GM21447 (cell line): ENCODE results near the gene HOXD3.

Experiments
- ATAC-seq: cut with Tn5 transposase; IDR thresholded peaks from one replicate; pipeline ENCODE4 v1.9.1; 2021; ENCODE audit not compliant: unreplicated experiment

Gene HOXD3

DNA sequence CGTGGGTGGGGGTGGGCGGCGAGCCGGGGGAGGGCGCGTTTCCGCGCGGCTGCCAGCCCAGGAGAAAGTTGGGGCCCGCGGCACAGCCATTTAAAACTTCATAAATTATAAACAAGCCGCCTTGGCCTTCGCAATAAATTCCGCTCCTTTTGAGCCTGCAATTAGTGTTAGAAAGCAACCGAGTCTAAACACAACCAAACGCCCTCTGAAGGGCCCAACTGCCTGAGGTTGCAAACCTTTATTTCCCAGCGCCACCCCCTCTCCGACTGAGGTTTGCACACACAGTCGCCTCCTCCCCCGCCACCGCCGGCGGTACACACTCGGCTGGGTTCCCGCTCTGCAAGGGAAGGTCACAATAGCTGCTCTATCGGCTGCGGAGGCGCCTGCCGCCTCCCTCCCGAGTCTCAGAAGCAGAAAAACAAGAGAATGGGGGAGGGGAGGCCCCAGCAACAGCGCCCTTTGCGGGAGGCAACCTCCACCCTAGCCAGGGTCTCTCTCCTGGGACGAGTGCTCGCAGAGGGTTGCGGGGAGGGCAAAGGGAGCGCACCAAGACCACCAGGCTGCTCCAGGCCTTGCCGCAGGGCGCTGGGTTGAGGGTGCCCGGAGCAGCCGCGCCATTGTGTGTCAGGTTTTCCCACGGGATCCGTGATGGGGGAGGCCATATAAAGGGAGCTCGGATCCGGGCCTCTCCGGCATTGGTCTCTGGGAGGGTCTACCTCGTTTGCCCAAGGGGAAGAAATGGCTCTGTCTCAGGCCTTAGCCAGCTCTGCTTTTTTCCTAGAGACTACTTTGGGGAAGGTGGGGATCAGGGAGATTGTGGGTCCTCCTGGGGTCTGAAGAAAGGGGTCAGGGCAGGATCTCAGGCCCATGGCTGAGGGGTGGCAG is 18.0 kb downstream of the HOXD3 start:
- no peak for ATAC-seq

DNA sequence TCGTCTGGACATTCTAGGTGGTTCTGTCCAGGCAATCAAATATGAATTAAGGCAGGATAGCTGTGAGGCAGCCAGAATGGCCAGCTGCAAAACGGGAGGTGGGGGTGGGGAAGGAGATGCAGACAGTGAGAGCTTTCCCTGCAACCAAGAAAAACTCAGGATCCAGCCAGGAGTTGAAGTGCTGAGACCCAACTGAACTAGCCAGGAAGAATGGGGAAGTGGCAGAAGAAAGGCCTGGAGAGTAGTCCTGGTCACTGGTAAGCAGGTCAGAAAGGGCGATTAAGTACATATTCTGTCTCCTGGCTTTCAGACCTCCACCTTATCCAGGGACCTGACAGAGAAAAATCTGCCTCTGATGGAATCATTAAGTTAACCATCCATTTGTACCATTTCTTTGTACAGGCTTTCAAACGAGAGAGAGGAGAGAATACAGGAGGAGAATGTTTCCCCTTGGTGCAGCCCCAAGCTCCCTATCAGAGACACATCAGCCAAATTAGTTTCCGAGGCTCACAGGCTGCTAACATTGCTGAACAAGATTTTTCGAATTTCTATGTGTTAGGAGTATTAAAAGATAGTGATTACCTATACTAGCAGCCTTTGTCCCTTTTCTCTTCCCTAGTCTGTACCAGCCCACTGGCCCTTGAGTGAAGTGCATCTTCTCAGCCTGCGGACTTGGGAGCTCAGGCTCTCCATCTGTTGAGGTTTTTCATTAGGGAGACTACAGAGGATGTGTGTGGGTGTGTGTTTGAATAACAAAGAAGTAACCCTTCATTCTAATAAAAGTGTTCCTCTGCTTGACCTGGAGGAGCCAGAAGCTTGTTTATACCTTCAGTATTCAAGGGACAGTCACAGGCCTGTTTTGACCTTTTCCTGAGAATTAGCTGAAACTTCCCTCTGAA is 18.9 kb downstream of the HOXD3 start:
- ATAC-seq, result no peak

GRCh38 chr2:176177580-176178037 is 20.5 kb downstream of the HOXD3 start:
- ATAC-seq, result no peak

GRCh38 chr2:176178038-176178756 is 21.1 kb downstream of the HOXD3 start:
- ATAC-seq, result no peak

GRCh38 chr2:176178757-176179295 is 21.7 kb downstream of the HOXD3 start:
- ATAC-seq, result no peak

- ATAC-seq, result no peak
These were observed 24.4 kb downstream of the HOXD3 start for GRCh38 chr2:176181551-176181950.

GRCh38 chr2:176182671-176183070 is 25.6 kb downstream of the HOXD3 start:
- no peak for ATAC-seq

DNA sequence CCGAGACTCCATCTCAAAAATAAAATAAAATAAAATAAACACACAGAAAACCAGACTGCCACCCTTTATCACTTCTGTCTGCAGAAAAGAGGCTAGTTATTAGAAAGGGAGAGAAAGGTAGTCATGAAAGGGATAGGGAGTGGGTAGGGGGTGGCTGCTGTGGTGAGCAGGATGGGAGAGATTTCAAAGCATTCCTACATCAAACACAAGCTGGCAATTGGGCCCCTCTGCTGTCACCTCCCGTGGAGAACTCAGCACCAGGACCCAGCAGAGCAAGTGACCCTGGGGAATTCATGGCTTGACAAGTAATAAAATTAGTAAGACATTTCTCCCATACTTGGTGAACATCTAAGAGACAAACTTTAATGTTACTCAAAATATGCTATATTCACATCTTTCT is 27.6 kb downstream of the HOXD3 start:
- ATAC-seq, result no peak

DNA sequence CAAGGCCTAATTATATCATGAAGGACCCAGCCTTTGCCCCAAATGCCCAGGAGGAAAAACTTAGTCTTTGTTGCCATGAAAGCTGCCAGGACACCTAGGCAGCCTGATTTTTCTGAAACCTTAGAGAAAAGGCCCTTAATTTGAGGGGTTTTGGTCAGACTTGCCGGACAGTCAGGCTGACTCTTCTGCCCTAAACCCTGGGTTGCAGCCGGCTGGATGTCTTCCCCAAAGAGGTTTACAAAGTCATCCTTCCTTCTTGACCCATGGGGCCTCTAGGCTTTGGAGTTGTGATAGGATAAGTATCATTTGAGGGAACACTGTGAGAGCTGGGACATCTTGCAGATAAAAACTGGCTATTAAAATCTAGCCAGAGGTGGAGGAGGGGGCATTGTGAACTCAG is 28.9 kb downstream of the HOXD3 start:
- ATAC-seq, result no peak

DNA sequence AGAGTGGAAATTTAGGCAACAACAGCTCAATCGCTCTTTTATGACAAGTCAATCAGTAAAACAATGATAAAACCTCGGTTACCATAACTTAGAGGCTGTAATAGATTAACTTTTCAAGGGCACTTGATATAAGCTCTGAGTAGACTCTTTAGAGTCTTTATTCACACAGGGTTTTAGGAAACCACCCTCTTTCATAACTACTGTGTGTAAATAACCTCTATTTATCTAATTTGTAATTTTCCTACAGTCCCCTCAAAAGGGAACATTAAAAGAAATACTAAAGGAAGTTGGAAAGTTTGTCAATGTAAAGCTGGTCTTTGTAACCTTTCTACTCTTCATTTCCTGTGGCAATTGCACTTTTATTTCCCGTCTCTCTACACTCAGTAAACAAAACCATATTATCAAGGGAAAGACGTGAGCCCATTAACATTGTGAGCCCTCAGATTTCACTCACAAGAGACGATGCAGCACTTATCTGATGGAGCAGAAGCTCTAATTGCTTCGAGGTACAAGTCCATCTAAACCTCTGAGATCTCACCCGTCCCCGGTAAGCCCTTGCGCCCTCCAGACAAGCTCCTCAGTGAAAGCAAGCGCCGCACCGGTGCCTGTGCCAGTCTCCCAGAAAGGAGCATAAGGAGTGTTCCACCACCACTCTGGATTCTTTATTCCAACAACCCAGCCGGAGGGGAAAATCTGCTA is 30.2 kb downstream of the HOXD3 start:
- no peak for ATAC-seq

GRCh38 chr2:176187899-176188773 is 31.0 kb downstream of the HOXD3 start, which contains the start of gene HOXD1:
TSS of gene HOXD1 (plus strand) at chr2:176188668. CDS start at chr2:176188802, 134 bp downstream.
- ATAC-seq, result no peak

DNA sequence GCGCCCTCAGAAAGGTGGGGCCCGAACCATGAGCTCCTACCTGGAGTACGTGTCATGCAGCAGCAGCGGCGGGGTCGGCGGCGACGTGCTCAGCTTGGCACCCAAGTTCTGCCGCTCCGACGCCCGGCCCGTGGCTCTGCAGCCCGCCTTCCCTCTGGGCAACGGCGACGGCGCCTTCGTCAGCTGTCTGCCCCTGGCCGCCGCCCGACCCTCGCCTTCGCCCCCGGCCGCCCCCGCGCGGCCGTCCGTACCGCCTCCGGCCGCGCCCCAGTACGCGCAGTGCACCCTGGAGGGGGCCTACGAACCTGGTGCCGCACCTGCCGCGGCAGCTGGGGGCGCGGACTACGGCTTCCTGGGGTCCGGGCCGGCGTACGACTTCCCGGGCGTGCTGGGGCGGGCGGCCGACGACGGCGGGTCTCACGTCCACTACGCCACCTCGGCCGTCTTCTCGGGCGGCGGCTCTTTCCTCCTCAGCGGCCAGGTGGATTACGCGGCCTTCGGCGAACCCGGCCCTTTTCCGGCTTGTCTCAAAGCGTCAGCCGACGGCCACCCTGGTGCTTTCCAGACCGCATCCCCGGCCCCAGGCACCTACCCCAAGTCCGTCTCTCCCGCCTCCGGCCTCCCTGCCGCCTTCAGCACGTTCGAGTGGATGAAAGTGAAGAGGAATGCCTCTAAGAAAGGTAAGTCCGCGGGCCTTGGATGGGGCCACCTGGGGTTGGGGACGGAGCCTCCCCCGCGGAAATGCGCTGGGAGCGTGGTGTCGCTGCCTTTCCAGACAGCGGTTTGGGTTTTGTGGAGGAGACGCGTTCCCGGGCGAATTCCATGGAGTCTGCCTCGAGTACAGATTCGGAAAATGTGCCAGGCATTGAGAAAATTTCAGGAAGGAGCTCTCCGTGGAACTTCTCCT is 31.9 kb downstream of the HOXD3 start:
- no peak for ATAC-seq

- ATAC-seq, result no peak
These were observed 32.9 kb downstream of the HOXD3 start for GRCh38 chr2:176189681-176190641.

DNA sequence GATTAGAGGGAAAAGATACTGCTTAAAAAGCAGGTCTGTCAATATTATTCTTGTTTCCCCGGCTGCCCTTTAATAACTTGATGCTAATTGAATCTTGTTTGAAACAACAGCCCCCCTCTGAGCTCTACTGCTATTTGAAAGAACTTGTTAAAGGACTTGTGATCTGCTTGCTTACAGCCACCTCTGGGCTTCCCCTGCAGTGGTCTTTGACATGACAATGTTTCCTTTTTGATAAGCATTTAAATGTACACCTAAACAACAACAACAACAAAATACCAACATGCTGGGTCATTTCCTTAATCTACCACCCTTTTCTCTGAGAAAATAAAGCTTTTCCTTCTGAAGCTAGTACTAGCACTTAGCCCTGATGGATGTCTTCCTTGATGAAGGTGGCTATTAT is 35.2 kb downstream of the HOXD3 start:
- no peak for ATAC-seq

DNA sequence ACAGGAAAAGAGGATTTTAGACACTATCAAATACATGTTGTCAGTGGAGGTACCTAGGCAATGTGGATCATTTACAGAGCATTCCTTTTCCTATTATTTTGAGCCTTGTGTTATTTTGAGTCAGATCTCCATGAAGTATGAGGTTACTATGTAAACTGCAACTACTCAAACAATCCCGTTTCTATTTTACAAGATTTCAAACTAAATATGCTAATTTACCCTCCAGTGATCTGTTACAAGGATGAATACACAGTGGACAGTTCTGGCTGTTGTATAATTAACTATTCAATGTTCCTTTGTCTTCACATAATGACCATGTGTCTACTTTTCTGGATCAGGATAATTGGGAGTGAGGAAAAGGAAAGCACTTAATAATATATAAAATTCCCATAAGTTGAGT is 35.9 kb downstream of the HOXD3 start:
- no peak for ATAC-seq

DNA sequence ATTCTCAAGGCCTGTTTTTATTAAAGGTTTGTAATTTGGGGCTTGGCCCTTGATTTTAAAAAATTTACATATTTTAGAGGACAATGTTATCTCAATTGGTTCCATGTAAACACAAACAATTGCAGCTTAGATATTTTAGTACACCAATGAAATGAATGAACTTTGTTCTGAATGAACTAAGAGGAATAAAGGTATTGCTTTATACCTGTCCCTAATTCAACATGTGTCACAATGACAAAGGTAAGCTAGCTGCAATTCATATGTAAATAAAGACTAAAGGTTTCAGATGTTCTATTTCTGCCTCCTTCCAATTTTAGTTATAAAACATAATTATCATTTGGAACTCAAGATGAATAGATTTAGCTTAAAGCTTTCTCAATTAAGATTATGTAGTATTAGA is 42.8 kb downstream of the HOXD3 start:
- no peak for ATAC-seq

GRCh38 chr2:176200971-176201370 is 43.9 kb downstream of the HOXD3 start:
- no peak for ATAC-seq
